Bronchial epithelial cell (primary cell): Measurements from ENCODE around the gene ELMO1. TPM values are rescaled to one million over a fixed set of nuclear protein-coding genes. Genes with fewer than 3 reads are reported as not detected.

Experiments used
- DNase-seq: peaks from one replicate; pipeline ENCODE4 v3.0.0-alpha.2; 2010; ENCODE audit warnings: low read depth
- FAIRE-seq: peaks from 2 replicates; lab custom pipeline; 2011; peaks lifted over from hg19 to GRCh38; lab: Jason Lieb, UNC
- H3K27me3 ChIP-seq: 2 replicates; pipeline ENCODE4 v1.5.1; 2011; ENCODE audit warnings: low read length; ENCODE audit not compliant: control insufficient read depth, insufficient read depth
- H3K36me3 ChIP-seq: 2 replicates; pipeline ENCODE4 v1.5.1; 2011; ENCODE audit warnings: low read length; ENCODE audit not compliant: control insufficient read depth, insufficient read depth
- H3K4me3 ChIP-seq: 2 replicates; pipeline ENCODE4 v1.5.1; 2011; ENCODE audit warnings: mild to moderate bottlenecking, low read depth, low read length, control low read depth
- total RNA-seq: library from RNA; depleted of rRNA; stranded (reverse); fragments of >200 nt; gene quantifications from 2 replicates; pipeline ENCODE4 v1.2.1, GENCODE V29; 2014
- TF ChIP-seq, protein P1 (sequence below): IDR thresholded peaks from 2 replicates; pipeline ENCODE4 v1.5.1; 2011; ENCODE audit warnings: mild to moderate bottlenecking, moderate library complexity, low read length, control low read depth, inconsistent platforms; ENCODE audit not compliant: insufficient read depth, severe bottlenecking

ELMO1 gene
- total RNA-seq, 1 donor from 2014 or later, result under 0.01 TPM

- no peak for DNase-seq
- no peaks in the 10 kb centered on the region for H3K36me3 ChIP-seq
- no peak overlapping the region for H3K4me3 ChIP-seq
- TF ChIP-seq, protein P1, sequence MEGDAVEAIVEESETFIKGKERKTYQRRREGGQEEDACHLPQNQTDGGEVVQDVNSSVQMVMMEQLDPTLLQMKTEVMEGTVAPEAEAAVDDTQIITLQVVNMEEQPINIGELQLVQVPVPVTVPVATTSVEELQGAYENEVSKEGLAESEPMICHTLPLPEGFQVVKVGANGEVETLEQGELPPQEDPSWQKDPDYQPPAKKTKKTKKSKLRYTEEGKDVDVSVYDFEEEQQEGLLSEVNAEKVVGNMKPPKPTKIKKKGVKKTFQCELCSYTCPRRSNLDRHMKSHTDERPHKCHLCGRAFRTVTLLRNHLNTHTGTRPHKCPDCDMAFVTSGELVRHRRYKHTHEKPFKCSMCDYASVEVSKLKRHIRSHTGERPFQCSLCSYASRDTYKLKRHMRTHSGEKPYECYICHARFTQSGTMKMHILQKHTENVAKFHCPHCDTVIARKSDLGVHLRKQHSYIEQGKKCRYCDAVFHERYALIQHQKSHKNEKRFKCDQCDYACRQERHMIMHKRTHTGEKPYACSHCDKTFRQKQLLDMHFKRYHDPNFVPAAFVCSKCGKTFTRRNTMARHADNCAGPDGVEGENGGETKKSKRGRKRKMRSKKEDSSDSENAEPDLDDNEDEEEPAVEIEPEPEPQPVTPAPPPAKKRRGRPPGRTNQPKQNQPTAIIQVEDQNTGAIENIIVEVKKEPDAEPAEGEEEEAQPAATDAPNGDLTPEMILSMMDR, result no peak
- H3K27me3 ChIP-seq, result no peaks in the 10 kb centered on the region
- FAIRE-seq, result no peak
Measured at GRCh38 chr7:37405128-37405527, 43.5 kb downstream of the ELMO1 start.

DNA sequence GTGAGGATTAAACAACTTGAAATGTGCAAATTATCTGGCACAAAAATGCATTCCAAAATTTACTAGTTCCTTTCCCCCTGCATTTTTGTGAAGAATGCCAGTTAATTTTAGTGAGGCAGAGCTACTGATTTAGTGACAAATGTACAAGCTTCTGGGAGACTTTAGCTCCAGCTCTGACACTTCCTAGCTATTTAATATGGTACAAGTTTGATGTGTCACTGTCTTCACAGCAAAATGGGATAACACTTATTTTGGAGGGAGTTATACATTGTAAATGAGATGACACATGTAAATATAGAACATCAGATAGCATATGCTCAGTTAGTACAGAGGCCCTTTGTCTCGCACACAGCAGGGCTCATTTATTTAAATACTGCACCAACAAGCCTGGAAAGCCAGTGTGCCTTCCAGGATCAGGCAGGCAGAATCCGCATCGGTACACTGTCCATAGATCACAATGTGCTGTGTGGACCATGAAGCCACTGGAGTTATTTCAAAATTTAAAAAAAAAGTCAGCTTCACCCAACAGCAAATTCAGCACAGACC is 48.7 kb downstream of the ELMO1 start:
- TF ChIP-seq, protein P1, result no peak
- Histone ChIP-seq H3K27me3 (no peaks in the 10 kb centered on the region), H3K4me3 (no peak overlapping the region), H3K36me3 (no peaks in the 10 kb centered on the region)
- FAIRE-seq (no peak), DNase-seq (no peak)

GRCh38 chr7:37398403-37398802 is 50.3 kb downstream of the ELMO1 start:
- no peak for FAIRE-seq
- Histone ChIP-seq H3K27me3 (no peaks in the 10 kb centered on the region), H3K36me3 (no peaks in the 10 kb centered on the region), H3K4me3 (no peak overlapping the region)
- DNase-seq, result no peak
- TF ChIP-seq, protein P1, result no peak

DNA sequence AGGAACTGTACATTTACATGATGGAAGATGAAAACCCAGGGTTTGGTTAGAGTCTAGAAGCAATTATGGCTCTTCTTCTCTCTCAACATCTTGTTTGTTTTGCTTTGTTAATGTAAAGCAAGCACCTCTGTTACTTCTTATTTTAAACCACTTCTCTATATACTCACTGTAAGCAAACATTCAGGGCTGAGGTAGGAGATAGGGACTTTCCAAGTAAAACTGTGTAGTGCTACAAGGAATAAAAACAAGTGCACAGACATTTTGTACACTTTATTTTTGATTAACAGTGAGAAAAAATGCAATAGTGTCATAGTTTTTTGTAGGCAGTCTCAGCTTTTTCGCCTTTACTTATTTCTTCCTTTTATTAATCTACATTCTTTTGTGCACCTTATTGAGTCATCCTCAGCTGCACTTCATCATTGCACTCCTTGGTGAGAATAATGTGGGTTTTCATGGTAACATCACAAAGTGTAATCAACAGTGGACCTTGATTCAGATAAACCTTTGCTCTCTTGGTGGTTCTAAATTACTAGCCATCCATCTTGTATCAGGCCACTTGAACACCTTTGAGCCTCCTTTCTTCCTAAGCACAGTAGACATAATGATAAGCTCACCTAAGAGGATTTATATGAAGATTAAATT is 52.9 kb downstream of the ELMO1 start:
- Histone ChIP-seq H3K27me3 (no peaks in the 10 kb centered on the region), H3K4me3 (no peak overlapping the region), H3K36me3 (no peaks in the 10 kb centered on the region)
- FAIRE-seq, result no peak
- DNase-seq, result no peak
- TF ChIP-seq, protein P1, result no peak

- no peaks in the 10 kb centered on the region for H3K27me3 ChIP-seq
- FAIRE-seq (no peak), DNase-seq (no peak)
- H3K36me3 ChIP-seq, result no peaks in the 10 kb centered on the region
- TF ChIP-seq, protein P1, result no peak
- no peak overlapping the region for H3K4me3 ChIP-seq
Measured at GRCh38 chr7:37394158-37394557, 54.5 kb downstream of the ELMO1 start.
